ENCODE results near the gene TPK1.
"Not testable (repeated sequence)": the region's sequence is repeated elsewhere in the genome, so short reads cannot be mapped to it uniquely, and the experiment has no call there.

TPK1 gene

DNA sequence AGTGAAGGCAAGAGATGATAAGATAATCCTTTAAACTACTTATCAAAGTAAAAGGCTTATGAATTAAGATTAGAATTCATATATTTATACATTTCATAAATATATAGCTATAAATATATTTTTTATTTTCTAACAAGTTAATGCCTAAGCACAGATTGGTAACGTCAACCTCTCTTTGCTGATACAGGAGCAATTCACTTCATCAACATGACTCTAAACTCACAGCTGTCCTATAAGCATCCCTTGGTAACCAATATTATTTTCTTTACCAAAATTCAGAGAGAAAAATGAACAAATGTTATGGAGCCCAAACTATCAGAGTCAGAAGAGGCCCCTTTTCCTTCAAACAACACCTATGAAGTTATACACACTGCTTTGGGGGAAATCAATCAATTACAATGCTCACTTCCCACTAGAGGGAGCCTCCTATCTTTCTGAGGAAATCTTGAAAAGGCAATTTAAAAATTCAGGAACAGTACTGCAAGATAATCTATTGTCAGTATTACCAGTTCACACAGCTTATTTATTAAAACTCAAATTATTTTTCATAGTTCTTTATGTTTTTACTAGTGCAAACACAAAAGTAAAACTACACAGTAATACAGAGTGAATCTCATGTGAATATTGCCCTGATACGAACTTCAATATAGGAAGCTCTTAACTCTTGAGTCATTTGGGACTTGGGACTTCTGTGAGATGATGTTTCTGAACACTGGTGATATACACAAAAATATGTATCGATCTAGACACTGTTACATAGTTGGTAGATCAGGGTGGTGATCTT lies 381.4 kb downstream of the TPK1 start:
- no peak for DNase-seq

DNA sequence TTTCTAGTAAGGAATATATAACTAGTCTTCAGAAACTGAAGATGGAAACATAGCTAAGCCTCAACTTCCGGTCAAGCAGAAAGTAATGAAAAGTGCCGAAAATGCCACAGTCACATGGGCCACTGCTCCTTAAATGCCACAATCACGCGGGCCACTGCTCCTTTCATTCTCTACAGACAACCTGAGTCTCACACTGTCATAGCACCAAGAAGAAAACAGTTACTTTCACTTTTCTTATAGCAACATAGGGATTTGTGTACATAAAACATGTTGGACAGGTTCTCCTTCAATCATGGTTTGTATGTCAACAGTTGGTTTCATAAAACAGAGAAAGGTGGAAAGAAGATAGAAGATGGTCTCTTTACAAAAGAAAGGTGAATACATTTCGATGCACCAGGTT lies 383.8 kb downstream of the TPK1 start:
- DNase-seq = no peak

DNA sequence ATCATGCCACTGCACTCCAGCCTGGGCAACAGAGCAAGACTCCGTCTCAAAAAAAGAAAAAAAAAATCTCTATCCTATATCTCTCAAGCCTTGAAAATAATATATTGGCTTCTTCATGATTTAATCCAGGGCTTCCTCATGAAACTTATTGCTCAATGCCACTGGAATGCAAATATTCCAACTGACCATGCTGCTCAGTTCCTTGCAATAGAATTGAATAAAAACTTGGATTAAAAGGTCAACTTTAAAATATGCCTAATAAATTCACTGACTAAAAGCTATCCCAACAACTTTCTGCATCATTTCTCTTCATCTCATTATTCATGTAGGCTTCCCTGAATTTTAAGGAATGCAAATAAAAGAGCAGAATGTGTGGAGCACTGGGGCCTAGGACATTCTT lies 390.3 kb downstream of the TPK1 start:
- no peak for DNase-seq

DNA sequence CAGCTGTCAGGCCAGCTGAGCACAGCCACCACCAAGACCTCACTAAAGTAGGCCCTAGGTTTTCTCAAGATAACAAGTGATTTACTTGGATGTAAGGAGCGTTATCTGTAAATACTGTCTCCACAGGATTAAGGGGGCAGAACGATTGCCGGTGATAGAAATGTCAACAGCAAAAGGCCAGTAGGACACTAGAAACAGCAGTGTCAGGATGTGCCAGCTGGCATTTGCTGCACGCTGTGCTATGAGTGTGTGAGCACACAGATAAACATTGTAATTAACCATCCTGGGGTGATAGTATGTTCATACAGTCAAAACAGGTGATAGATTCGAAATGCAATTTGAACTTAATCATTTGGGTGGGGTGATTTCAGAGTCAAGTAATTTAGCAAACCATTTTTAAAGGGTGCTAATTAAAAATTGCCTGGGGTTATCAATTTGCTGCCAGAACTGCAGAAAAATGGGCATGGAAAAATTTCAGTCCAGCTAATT lies 396.1 kb downstream of the TPK1 start:
- DNase-seq = no peak

DNA sequence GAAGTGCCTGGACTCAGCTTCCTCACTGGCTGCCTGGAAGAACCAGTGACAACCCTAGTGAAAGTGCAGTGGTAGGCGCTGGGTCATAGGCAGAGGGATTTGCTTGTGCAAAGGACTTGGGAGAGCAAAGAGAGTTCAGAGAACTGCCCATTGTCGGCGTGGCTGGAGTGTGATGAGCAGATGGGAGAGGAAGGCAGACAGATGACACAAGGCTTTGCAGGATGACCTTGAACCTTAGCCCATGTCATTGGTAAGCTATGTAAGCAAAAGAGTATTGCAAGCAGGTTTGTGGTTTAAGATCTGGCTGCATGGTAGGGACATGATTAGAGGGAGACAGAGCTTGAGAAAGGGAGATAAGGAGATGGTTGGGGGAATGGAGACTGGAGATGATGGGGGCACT lies 397.1 kb downstream of the TPK1 start:
- DNase-seq = no peak

DNA sequence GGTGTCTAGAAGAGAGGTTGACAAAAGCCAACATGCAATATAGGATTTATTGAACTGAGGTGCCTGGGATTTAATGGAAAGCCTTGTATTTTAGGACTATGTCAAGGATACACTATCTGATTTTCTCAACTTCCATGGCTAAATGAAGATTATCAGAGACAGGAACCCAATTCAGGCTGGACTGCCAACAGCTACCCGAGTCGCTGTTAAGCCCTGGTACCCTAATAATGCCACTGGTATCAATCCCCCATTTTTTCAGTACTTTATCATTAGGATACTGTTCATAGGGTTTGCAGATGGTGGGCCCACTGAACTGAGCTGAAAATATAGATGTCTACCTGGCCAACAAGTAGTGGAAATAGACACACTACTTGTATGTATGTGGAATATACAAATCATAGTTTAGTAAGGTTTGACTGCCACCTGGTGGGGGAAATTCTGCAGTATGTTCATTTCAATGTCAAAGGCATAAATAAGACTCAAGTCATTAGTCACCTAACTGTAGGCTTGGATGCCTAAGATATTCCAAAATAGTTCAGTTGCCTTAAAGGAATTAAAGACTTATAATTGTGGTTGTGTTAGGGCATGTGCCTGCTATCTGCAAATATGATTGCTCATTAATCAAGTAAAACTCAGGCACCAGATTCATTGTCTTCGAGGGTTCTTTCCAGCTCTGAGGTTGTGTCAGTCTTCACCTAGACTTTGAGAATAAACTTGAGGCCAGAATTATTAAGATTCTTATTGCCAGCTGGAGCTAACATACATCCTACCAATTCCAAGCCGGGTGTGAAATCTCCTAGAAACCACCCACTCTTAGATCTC lies 398.3 kb downstream of the TPK1 start:
- peak; percentile 16 for DNase-seq

DNA sequence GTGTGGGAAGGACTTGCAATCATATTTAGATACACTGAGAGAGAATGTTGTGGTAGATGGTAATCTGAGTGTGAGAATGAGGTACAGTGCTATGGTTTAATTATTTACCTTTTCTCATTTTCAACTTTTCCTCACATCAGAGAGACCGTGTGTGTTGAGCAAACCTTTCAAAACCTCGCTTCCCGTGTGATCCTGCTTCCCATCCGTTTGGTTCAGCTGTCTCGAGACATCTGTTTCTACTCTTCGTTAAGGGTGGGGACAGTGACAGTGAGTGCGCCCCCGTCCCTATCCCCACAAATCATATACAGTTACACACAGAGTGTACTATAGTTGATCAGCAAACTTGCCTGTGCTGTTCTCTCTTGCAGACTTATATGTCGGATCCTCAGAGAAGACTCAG lies 399.4 kb downstream of the TPK1 start:
- no peak for DNase-seq

DNA sequence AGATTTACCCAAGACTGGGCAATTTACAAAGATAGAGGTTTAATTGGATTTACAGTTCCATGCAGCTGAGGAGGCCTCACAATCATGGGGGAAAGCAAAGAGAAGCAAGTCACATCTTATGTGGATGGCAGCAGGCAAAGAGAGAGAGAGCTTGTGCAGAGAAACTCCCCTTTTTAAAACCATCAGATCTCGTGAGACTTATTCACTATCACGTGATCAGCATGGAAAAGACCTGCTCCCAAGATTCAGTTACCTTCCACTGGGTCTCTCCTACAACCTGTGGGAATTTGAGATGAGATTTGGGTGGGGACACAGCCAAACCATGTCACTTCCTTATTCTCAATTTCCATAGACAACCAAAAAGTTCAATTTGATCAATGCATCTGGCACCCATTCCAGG lies 407.4 kb downstream of the TPK1 start:
- no peak for DNase-seq

DNA sequence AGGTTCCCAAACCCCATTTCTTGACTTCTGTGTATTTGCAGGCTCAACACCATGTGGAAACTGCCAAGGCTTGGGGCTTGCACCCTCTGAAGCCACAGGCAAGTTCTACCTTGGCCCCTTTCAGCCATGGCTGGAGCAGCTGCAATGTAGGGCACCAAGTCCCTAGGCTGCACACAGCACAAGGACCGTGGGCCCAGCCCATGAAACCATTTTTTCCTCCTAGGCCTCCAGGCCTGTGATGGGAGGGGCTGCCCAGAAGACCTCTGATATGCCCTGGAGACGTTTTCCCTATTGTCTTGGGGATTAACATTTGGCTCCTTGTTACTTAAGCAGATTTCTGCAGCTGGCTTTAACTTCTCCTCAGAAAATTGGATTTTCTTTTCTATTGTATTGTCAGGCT lies 408.3 kb downstream of the TPK1 start:
- not testable (repeated sequence) for DNase-seq

DNA sequence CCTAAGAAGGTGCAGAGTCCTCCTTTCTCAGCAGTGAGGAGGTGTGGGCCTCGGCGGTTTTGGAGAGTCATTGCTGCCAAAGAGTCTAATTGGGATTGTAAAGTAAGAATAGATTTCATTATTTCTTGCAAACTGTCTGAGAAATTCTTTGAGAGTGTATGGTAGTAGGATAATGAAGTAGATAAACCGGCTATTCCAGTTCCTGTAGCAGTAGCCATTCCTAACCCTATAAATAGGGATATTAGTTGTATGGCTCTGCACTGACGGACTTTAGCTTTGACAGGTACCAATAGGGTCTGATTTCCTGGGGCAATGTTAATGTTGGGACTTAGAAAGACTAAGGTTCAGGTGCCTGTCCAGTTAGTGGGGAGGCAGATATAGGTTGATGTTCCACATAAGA lies 416.9 kb downstream of the TPK1 start:
- not testable (repeated sequence) for DNase-seq

DNA sequence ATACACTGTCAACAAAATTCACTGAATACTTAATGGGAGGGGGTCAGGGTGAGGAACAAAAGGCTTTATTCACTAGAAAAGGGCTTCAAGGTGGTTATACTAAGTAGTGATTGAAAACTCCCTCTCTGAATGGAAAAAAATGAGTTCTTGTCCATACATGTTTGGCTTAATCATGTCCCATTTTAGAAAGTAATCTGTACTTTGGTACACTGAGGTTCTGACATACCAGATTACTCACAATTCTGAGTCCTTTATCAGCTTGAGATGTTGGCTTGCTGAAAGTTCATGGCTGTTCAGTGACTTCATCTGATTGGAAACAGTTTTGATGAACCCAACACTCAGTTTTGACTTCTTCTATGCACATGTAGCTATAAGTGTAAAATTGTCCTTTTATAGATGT lies 419.5 kb downstream of the TPK1 start:
- DNase-seq = no peak

DNA sequence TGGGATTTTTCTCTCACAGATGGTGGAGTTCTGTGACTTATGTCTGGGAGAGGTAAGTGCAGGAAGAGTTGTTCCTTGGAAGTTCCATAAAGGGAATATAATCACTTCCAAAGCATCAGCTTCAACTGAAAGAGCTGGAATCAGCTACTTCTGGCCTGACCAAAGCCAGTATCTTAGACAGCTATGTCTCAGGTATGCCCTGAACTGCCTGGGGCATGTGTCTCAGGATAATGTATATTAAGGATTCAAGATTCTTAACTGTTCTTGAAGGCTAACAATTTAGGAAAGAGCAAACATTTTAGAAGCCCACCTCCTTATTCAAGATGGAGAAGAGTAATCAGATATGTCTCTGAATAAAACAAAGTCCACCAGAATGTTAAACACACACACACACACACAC lies 420.0 kb downstream of the TPK1 start:
- no peak for DNase-seq

DNA sequence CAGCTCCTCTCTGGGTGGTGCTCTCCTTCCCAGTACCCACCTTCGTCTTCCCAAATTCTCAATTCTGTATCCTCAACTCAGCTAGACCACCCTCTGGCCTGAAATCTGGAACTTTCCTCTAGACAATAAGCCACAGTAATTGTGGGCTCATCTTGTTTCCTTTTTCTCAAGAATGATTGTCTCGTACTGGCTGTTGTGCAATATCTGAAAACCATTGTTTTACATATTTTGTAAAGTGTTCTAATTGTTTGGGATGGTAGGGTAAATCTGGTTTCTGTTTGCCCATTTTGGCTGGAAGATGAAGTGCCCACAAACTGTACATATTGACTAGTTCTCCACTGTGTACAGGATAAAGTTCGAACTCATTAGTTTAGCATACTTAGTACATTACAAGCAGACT lies 421.0 kb downstream of the TPK1 start:
- DNase-seq = no peak

DNA sequence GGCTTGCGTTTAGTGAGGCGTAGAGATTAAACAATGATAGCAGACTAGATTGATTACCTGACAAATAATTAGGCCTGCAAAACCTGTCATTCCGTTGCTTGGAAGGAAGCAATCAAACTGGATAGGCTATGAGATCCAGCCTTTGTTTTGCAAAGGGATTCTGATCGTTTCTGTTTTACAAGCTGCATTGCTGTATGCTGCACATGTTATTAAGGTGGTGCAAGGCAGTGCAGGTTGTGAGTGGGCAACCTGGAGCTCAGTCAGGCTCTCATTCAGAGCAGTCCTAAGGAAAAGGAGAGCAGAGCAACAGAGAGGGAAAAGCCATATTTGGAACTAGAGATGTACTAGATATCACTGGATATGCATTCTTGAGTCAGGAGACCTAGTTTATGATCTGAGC lies 425.4 kb downstream of the TPK1 start:
- DNase-seq = no peak

DNA sequence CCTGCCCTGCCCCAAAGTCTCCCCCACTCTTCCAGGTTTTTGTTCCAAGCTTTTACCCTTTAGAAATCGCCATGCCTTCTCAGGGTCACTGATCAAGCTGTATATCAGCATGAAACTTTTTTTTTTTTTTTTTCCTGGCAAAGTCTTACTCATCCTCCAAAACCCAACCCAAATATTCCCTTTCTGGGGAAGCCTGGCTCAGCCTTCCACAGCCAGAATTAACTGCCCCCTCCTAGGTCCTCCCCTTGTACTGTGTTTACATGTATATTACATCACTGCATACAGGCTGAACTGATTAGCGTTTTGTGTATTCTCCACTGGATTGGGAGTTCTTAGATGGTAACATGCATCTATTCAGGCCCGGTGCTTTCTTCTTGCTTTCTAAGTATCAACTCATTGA lies 427.7 kb downstream of the TPK1 start:
- no peak for DNase-seq

DNA sequence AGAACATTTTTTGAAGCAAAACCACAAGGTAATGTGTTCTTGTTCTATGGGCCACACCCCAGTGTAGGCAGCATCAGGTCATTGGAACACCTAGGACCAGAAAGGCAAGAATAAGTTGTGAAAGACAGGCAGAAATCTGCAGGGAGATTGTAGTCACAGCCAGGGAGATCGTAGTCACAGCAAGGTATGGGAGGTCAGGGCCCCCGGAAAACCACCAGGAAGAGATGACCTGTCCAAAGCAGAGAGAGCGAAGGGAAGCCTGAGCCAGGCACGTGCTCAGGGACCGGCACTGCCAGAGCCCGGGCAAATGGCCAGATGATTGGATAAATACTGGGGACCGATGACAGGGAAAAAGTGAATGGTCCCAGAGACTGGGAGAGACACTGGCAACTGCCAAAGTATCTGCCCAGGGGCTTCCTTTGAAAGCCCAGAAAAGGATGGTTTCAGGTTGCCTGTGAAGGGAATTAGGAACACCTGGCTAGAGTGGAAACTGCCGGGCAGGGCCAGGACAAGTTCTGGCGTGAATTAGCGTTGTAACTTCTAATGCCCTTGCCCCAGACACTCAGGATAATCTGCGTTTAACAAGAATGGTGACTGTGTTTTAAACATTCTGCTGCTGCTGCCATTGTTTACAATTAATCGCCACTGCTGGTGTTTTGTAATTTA lies 428.5 kb downstream of the TPK1 start:
- no peak for DNase-seq

DNA sequence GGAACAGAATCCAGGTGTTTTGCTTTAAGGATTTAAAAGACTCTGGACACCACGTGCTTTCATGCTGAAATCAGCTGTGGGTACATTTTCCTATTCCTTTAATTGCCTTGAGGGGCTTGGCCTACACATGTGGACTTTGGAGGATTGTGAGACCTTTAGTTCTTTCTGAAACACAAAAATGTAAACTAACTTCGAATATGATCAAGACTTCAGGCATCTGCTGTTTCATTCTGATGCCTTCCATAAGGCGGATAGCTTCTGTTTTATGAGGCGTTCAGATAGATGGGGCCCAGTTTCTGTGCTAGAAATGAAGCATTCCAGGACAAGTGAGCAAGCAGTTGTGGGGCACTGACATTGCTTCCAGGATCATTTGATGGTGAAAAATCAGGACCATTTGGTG lies 430.9 kb downstream of the TPK1 start:
- DNase-seq = no peak

DNA sequence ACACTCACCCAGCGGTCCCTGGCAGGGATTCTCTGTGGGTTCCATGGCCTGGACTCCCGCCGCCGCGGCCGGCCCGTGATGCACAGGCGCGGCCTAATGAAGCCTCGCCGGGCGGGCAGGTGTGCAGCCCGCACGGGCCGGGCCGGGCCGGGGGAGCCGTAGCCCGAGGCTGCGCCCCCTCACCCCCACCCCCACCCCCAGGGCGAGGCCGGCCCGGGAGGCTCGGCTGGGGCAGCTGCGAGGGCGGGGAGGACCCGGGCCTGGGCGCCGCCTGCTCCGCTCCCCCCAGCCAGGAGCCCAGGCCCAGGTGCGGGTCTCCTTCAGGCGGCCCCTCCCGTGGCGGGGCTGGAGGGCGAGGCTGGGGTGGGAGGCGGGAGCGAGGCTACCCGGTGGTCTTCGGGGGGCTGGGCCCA lies 432.2 kb downstream of the TPK1 start, which contains the start of gene NOBOX:
TSS of gene NOBOX (minus strand) at position 45 of the 413 bp plus-strand sequence.
- no peak for DNase-seq

DNA sequence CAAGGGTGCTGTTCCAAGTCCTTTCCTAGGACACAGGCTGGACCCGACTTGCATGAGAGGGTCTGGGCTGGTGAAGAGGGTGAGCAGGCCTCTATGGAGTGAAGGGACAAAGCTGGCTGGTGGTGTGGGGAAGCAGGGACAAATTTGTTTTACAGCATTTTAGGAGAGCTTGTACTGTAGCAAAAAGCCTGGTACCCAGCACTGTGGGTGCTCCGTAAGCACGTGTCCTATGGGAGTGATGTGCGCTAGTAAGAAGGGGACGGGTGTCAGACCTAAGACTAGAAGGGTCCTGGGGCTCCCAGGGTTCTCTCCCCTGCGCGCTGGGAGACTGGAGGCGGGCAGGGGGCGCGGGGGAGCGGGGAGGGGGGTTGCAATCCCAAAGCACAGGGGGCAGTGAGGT lies 432.8 kb downstream of the TPK1 start:
- DNase-seq = no peak
